Lung (tissue), 12 donors: Measurements from ENCODE around the gene TAS2R41. TPM values are rescaled to one million over a fixed set of nuclear protein-coding genes. Genes with fewer than 3 reads are reported as not detected.

Source experiments
- ATAC-seq: fragments of 200-7000 bp; cut with Tn5 transposase; one replicate; pipeline ENCODE4 v1.9.1; 2020; ENCODE audit warnings: moderate number of reproducible peaks; ENCODE audit not compliant: insufficient read depth, low FRiP score
- DNase-seq, 3 donors: peaks; one replicate each; pipeline ENCODE4 v3.0.0-alpha.2; 2013 to 2017
- H3K27ac ChIP-seq, 2 donors: one replicate each; pipeline ENCODE4 v1.5.1; 2013; ENCODE audit warnings: mild to moderate bottlenecking in 2 of 2, moderate library complexity in 2 of 2, control low read depth in 1 of 2, inconsistent platforms in 1 of 2, low read depth in 1 of 2, low read length in 1 of 2
- H3K27me3 ChIP-seq, 3 donors: one replicate each; pipeline ENCODE4 v1.5.1; 2013; ENCODE audit warnings: low read length in 2 of 3; ENCODE audit not compliant: control insufficient read depth in 3 of 3, insufficient read depth in 3 of 3
- H3K36me3 ChIP-seq, 4 donors: one replicate each; pipeline ENCODE4 v1.5.1; 2013; ENCODE audit warnings: low read length in 4 of 4, mild to moderate bottlenecking in 1 of 4, moderate library complexity in 1 of 4; ENCODE audit not compliant: control insufficient read depth in 4 of 4, insufficient read depth in 4 of 4
- H3K4me1 ChIP-seq, 5 donors: one replicate each; pipeline ENCODE4 v1.5.1; 2013; ENCODE audit warnings: low read length in 5 of 5, mild to moderate bottlenecking in 2 of 5, moderate library complexity in 1 of 5; ENCODE audit not compliant: control insufficient read depth in 5 of 5, insufficient read depth in 5 of 5
- H3K4me3 ChIP-seq: one replicate; pipeline ENCODE4 v1.5.1; 2013; ENCODE audit warnings: mild to moderate bottlenecking, control low read depth, moderate library complexity
- H3K9ac ChIP-seq, 2 donors: one replicate each; pipeline ENCODE4 v1.5.1; 2013; ENCODE audit warnings: low read length in 2 of 2, control low read depth in 1 of 2; ENCODE audit not compliant: insufficient read depth in 1 of 2
- H3K9me3 ChIP-seq, 4 donors: one replicate each; pipeline ENCODE4 v1.5.1; 2013; ENCODE audit warnings: low read length in 3 of 4, mild to moderate bottlenecking in 1 of 4, moderate library complexity in 1 of 4; ENCODE audit not compliant: control insufficient read depth in 4 of 4, insufficient read depth in 3 of 4
- WGBS, 2 donors: extraction: QIAGEN DNeasy Blood & Tissue Kit; methylation state at CpG; one replicate each; pipeline ENCODE4 v1.1.7; 2013; 5-methylcytosine and 5-hydroxymethylcytosine counted together
- polyA plus RNA-seq, 2 donors: library from polyadenylated mRNA; stranded (reverse); fragments of 200-250 nt; gene quantifications; one replicate each; pipeline ENCODE4 v1.2.1, GENCODE V29; 2013
- total RNA-seq, 2 donors: library from RNA; depleted of rRNA in 1 of 2; stranded (reverse); fragments of >200 nt in 1 of 2; gene quantifications; one replicate each; pipeline ENCODE4 v1.2.1, GENCODE V29; 2014 to 2021
- TF ChIP-seq, protein P1 (sequence below): IDR thresholded peaks from 2 replicates; pipeline ENCODE4 v1.5.1; 2012; ENCODE audit warnings: mild to moderate bottlenecking; ENCODE audit errors: control extremely low read depth, extremely low read depth
- donor health status: control.
- donor health status: control.
- donor health status: Bipolar disorder and iron deficiency.
- donor health status: healthy.
- donor health status: DM: yes; HTN: yes; CAD: no.

The TAS2R41 gene
- total and polyA plus RNA-seq, 4 donors: 0.77 TPM; not detected in 3

DNA sequence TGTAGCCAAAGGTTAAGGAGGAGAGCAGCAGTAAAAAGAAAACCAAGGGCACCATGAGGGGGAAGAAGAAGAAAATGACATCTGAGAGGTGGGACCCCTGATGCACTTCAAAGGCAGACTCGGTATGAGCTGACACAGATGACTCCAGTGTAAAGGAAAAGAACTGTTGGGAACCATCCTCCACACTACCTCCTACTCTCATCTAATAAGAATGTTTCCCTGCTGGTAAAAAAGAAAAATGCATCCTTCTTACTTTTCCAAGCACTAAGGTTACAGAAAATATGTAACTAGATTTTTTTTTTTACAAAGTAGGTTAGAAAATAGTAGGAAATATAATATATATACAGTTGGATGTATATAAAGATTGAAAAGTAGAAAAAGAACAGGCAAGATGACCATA is 16.9 kb downstream of the TAS2R41 start:
- no peak overlapping the region for H3K27ac ChIP-seq
- peaks cover 0 to 4% (median 0%) of the 10 kb centered on the region in 4 donors for H3K9me3 ChIP-seq
- H3K4me1 ChIP-seq: peaks cover 0 to 9% (median 4%) of the 10 kb centered on the region in 5 donors
- H3K27me3 ChIP-seq: no peaks in the 10 kb centered on the region
- no peaks in the 10 kb centered on the region for H3K36me3 ChIP-seq
- H3K4me3 ChIP-seq: no peak overlapping the region
- H3K9ac ChIP-seq: no peak overlapping the region
- DNase-seq (no peak), ATAC-seq (no peak)
- TF ChIP-seq, protein P1, sequence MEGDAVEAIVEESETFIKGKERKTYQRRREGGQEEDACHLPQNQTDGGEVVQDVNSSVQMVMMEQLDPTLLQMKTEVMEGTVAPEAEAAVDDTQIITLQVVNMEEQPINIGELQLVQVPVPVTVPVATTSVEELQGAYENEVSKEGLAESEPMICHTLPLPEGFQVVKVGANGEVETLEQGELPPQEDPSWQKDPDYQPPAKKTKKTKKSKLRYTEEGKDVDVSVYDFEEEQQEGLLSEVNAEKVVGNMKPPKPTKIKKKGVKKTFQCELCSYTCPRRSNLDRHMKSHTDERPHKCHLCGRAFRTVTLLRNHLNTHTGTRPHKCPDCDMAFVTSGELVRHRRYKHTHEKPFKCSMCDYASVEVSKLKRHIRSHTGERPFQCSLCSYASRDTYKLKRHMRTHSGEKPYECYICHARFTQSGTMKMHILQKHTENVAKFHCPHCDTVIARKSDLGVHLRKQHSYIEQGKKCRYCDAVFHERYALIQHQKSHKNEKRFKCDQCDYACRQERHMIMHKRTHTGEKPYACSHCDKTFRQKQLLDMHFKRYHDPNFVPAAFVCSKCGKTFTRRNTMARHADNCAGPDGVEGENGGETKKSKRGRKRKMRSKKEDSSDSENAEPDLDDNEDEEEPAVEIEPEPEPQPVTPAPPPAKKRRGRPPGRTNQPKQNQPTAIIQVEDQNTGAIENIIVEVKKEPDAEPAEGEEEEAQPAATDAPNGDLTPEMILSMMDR: no peak
- 81 to 90% methylated on average over 1 of the region's 1 CpG for WGBS, 2 donors

DNA sequence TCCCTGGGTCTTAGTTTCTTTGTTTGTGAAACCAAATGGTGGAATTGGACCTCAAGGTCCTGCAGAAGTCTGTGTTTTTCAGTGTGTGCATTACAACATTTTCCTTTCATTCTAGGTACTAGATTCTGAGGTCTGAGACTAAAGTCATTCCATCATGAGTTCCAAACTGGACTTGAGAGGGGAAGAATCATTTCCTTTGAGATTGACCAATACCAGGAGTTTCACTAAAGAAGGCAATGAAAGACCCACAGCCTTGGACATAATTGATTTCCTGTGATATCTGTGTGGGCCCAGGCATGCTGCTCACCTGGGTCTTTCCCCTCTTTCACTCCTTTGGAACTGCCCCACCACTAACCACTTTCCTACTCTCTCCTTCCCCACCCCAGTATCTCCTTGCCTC is 18.2 kb downstream of the TAS2R41 start:
- peaks cover 0 to 11% (median 4%) of the 10 kb centered on the region in 5 donors for H3K4me1 ChIP-seq
- no peaks in the 10 kb centered on the region for H3K27me3 ChIP-seq
- peaks cover 0 to 4% (median 0%) of the 10 kb centered on the region in 4 donors for H3K9me3 ChIP-seq
- H3K9ac ChIP-seq: no peak overlapping the region
- H3K36me3 ChIP-seq: no peaks in the 10 kb centered on the region
- no peak for ATAC-seq
- no peak for DNase-seq
- H3K27ac ChIP-seq: no peak overlapping the region
- TF ChIP-seq, protein P1: no peak
- no peak overlapping the region for H3K4me3 ChIP-seq

DNA sequence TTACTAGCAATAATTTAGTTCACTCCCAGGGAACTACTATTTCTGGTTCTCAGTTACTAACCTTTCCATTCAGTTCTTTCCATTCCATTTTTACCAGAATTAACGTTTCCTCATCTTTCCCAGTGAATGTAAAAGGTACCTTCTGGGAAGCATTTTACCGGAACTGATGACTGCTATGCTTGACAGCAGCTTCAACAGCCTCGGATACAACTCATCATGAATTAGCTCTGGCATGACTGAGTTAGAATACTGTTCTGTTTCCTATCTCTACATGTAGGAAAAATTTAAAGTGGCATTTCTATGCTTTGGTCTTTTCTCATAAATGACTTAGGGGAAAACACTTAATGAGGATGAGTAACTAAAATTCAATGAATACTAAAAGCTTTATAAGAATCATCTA is 18.6 kb downstream of the TAS2R41 start:
- no peak for ATAC-seq

More for the DNA sequence above, 18.6 kb downstream of the TAS2R41 start:
- TF ChIP-seq, protein P1: no peak
- H3K9me3 ChIP-seq: peaks cover 0 to 4% (median 0%) of the 10 kb centered on the region in 4 donors
- no peak overlapping the region for H3K9ac ChIP-seq
- no peak overlapping the region for H3K4me3 ChIP-seq
- H3K36me3 ChIP-seq: no peaks in the 10 kb centered on the region
- no peak for DNase-seq
- no peak overlapping the region for H3K27ac ChIP-seq
- peaks cover 0 to 11% (median 4%) of the 10 kb centered on the region in 5 donors for H3K4me1 ChIP-seq
- H3K27me3 ChIP-seq: no peaks in the 10 kb centered on the region
- WGBS, 2 donors: 86 to 90% methylated on average over 3 of the region's 3 CpGs
